Fibroblast of skin of right quadriceps (primary cell): ENCODE results near the gene TUBA1C.
"Not testable (repeated sequence)": the region's sequence is repeated elsewhere in the genome, so short reads cannot be mapped to it uniquely, and the experiment has no call there.

Experiments used
- DNase-seq: peaks from one replicate; pipeline ENCODE4 v3.0.0-alpha.2; 2013

The TUBA1C gene

GRCh38 chr12:49320411-49321103 lies 55.7 kb downstream of the TUBA1C start:
- DNase-seq, result not testable (repeated sequence)

GRCh38 chr12:49322367-49322707 lies 57.5 kb downstream of the TUBA1C start:
- no peak for DNase-seq

GRCh38 chr12:49322708-49323523 lies 58.0 kb downstream of the TUBA1C start, which contains the start of gene TROAP:
TSS of gene TROAP (plus strand) at chr12:49323255. CDS start at chr12:49323609, 354 bp downstream.
- peak; percentile 99 for DNase-seq

GRCh38 chr12:49323524-49324097 lies 58.7 kb downstream of the TUBA1C start:
- DNase-seq, result no peak
